SU-DHL-6 (cell line): Measurements from ENCODE around the gene PLPP7.

Experiments used
- EZH2phosphoT487 ChIP-seq: fragments of 200-600 bp; sonication (generic), shearing (Covaris generic); conservative IDR thresholded peaks from 2 replicates; pipeline ENCODE4 v1.6.1; 2018; ENCODE audit warnings: mild to moderate bottlenecking, antibody characterized with exemption, low read length, moderate library complexity, mixed read lengths
- TF ChIP-seq, protein P1 (sequence below): fragments of 200-600 bp; sonication (generic); IDR thresholded peaks from one replicate; pipeline ENCODE4 v1.5.1; 2017; ENCODE audit warnings: antibody characterized with exemption, mild to moderate bottlenecking, low read length, moderate library complexity; ENCODE audit not compliant: insufficient read depth, poor library complexity, severe bottlenecking

DNA sequence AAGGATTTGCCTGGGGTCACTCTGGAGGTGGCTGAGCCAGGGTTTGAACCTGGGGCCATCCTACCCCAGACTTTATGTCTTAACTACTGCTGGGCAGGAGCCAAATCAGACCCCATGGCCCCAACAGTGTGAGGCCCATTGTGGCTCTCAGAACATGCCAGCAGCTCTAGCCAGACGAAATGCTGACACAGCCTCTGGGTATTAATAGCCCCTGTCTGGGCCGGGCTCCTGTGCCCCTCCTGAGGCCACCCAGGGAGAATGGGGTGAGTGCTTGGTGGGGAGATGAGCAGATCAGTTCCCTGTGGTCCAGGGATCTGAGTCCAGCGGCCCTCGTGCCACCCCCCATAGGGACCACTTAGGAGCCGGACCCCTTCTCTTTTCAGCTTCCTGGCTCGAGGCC is 2.2 kb upstream of the PLPP7 start:
- TF ChIP-seq, protein P1, sequence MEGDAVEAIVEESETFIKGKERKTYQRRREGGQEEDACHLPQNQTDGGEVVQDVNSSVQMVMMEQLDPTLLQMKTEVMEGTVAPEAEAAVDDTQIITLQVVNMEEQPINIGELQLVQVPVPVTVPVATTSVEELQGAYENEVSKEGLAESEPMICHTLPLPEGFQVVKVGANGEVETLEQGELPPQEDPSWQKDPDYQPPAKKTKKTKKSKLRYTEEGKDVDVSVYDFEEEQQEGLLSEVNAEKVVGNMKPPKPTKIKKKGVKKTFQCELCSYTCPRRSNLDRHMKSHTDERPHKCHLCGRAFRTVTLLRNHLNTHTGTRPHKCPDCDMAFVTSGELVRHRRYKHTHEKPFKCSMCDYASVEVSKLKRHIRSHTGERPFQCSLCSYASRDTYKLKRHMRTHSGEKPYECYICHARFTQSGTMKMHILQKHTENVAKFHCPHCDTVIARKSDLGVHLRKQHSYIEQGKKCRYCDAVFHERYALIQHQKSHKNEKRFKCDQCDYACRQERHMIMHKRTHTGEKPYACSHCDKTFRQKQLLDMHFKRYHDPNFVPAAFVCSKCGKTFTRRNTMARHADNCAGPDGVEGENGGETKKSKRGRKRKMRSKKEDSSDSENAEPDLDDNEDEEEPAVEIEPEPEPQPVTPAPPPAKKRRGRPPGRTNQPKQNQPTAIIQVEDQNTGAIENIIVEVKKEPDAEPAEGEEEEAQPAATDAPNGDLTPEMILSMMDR, result no peak
- TF ChIP-seq EZH2phosphoT487, result no peak
